ENCODE results near the gene ANKS6.
A peak's percentile ranks its signal among the peaks of the same experiment; 100 is the strongest.

Gene ANKS6

DNA sequence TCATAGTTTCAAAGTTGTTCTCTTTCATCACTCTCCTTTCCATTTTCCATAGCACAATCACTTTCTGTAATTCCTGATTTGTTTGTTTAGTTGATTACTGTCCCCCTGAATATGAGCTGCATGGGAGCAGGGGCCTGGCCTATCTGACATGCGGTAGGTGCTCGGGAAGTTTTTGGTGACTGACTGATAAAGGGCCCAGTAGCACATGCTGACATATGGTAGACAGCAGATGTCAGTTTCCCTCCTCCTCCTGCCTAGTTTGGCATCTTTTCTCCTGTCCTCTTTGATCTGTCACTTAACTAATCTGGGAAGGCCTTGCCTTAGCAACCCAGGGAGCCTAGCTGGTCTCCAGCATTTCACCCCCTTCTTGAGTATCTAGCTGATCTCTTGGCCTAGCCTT, 25.5 kb upstream of the ANKS6 start:
- H3K4me3 ChIP-seq (ENCODE audit: control insufficient read depth, low read depth, low read length) = no peak overlapping the region
- no peak for DNase-seq (ENCODE audit: low read depth)
- TF ChIP-seq, protein P1, sequence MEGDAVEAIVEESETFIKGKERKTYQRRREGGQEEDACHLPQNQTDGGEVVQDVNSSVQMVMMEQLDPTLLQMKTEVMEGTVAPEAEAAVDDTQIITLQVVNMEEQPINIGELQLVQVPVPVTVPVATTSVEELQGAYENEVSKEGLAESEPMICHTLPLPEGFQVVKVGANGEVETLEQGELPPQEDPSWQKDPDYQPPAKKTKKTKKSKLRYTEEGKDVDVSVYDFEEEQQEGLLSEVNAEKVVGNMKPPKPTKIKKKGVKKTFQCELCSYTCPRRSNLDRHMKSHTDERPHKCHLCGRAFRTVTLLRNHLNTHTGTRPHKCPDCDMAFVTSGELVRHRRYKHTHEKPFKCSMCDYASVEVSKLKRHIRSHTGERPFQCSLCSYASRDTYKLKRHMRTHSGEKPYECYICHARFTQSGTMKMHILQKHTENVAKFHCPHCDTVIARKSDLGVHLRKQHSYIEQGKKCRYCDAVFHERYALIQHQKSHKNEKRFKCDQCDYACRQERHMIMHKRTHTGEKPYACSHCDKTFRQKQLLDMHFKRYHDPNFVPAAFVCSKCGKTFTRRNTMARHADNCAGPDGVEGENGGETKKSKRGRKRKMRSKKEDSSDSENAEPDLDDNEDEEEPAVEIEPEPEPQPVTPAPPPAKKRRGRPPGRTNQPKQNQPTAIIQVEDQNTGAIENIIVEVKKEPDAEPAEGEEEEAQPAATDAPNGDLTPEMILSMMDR (IDR thresholded peaks at IDR 0.05; ENCODE audit: control insufficient read depth, insufficient read depth, low read depth, low read length, missing control alignments) = no peak

DNA sequence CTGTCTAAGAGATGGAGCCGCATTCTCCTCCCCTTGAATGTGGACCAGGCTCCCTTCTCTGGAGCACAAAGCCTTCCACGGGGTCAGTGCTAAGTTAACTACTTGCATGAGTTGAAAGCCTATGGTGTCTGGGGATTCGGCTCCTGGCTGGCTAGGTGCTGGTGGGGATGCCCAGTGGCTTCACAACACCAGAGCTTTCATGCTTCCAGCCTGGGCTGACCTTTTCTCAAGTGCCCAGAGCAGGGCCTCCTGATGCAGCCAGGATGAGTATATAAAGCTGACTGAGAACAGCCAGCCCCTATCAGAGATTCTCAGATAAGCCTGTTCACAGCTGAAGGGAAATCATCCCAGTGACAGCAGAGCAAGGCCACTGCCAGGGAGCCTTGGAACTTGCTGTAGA, 22.9 kb upstream of the ANKS6 start:
- TF ChIP-seq, protein P1 (IDR thresholded peaks at IDR 0.05; ENCODE audit: control insufficient read depth, insufficient read depth, low read depth, low read length, missing control alignments) = no peak
- no peak for DNase-seq (ENCODE audit: low read depth)
- no peak overlapping the region for H3K4me3 ChIP-seq (ENCODE audit: control insufficient read depth, low read depth, low read length)

DNA sequence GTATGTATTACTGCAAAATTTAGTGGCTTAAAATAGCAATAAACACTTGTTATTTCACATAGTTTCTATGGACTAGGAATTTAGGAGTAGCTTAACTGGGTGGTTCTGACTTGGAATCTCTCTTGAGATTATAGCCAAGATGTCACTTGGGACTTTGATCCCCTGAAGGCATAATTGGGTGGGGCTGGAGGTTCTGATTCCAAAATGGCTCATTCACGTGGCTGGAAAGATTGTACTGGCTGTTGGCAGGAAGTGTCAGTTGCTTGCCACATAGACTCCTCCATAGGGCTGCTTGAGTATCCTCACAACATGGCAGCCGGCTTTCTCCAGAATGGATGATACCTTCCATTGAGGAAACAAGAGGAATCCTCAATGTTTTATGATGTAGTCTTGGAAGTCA, 22.4 kb upstream of the ANKS6 start:
- TF ChIP-seq, protein P1 (IDR thresholded peaks at IDR 0.05; ENCODE audit: control insufficient read depth, insufficient read depth, low read depth, low read length, missing control alignments) = no peak
- no peak overlapping the region for H3K4me3 ChIP-seq (ENCODE audit: control insufficient read depth, low read depth, low read length)
- DNase-seq (ENCODE audit: low read depth) = no peak

DNA sequence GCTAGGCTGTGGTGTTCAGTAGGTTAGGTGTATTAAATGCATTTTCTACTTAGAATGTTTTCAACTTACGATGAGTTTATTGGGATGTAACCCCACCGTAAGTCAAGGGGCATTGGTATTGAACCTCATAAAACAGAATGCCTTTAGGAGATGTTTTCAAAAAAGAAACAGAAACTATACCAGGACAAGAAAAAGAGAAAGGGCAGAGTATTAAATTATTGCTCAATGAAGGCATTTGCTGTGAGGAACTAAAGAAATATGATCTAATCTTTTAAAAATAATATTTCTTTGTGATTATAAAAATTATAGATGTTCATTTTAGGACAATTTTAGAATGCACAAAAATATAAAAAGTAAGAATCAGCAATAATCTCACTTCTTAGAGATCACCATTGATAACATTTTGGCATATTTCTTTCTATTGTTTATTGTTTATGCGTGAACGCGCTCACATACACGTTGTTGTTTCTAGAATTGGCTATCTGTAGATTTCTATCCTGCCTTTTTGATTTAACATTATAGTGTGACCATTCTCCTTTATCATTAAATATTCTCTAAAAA, 19.1 kb upstream of the ANKS6 start:
- no peak for DNase-seq (ENCODE audit: low read depth)
- no peak overlapping the region for H3K4me3 ChIP-seq (ENCODE audit: control insufficient read depth, low read depth, low read length)
- TF ChIP-seq, protein P1 (IDR thresholded peaks at IDR 0.05; ENCODE audit: control insufficient read depth, insufficient read depth, low read depth, low read length, missing control alignments) = no peak

DNA sequence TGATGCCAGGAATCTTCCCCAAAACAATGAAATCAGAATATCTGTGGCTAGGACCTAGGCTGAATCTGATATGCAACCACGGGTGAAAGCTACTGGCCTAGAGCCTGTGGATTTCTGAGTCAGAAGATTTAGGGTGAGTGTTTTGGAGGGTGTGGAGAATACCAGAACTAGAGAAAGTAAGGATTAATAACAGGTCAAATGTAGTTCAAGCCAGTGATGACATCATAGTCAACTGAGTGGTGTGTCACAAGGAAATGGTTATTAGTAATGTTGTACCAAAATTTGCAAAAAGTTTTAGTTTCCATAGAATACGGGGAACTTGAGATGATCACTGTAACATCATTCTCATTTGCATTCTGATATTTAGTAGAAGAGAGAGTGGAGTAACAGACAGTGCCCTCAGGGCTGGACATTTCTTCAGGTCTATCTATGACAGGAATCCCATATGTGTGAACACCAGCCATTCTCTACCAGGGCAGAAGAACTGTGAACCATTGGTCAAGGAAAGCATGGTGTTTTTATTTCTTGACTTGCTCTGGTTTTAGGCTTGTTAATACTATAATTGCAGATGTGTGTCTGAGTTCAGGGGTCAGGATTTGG, 14.8 kb upstream of the ANKS6 start:
- TF ChIP-seq, protein P1 (IDR thresholded peaks at IDR 0.05; ENCODE audit: control insufficient read depth, insufficient read depth, low read depth, low read length, missing control alignments) = no peak
- no peak overlapping the region for H3K4me3 ChIP-seq (ENCODE audit: control insufficient read depth, low read depth, low read length)
- DNase-seq (ENCODE audit: low read depth) = peak; percentile 48

DNA sequence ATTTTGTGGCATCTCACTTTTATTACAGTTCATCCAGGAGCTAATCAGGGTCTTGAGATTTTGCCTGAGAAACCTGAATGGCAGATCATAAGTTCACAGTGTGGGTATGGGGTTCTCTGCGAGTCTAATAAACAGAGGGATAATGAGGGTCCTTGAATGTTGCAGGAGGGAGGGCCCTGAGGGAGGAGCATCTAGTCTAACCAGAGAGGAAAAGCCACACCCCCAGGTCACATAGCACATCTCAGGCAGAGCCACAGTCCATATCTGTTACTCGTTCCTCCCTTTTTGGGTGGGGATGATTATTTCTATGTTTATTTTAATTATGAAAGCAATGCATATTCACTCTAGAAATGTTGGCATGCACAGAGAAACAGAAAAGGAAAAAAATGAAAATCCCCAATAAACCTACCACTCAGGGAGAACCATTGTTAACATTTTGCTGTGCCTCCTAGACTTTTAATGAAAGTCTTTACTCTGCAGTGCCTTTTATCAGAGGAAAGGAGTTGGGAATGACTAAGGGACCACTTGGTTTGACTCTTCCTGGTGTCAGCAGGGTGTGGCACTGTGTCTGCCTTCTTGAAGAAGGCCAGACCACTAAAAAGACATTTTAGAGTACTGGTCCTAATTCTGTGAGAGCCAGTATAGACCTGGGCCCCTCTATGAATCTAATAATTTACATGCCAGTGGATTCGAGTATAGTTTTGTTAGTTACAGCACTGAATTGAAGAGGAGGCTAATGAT, 13.9 kb upstream of the ANKS6 start:
- DNase-seq (ENCODE audit: low read depth) = no peak
- no peak overlapping the region for H3K4me3 ChIP-seq (ENCODE audit: control insufficient read depth, low read depth, low read length)

More for the DNA sequence above, 13.9 kb upstream of the ANKS6 start:
- TF ChIP-seq, protein P1 (IDR thresholded peaks at IDR 0.05; ENCODE audit: control insufficient read depth, insufficient read depth, low read depth, low read length, missing control alignments) = no peak

All from AG09309 (cell line).